ENCODE data around the gene CACNG5.

The CACNG5 gene

GRCh38 chr17:66834919-66835454, at the start of gene CACNG5:
CACNG5 (plus strand) TSS chr17:66835117; CDS start chr17:66877333, 42,216 bp downstream.
- peaks cover 0 to 56% of the 10 kb centered on the region in 2 donors for H3K27me3 ChIP-seq
- H3K4me3 ChIP-seq = no peak within 1 kb of the TSS

DNA sequence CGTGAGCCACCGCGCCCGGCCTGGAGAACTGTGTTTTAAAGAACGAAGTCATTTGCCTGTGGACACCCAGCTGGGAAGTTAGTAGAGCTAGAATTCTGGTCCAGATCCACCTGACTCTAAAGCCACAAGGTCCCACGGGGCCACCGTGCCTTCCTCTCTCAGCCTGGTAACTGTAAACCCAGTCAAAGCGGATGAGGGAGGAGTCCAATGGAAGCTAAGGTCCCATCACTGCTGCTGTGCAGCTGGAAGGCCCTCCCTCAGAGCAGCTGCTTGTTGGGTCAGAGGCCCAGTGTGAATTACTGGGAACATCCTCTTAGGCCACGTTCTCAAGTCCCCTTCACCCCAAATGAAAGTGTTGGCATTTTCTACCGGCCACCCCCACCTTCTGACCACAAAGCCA, 48.8 kb upstream of the CACNG5 start:
- H3K36me3 ChIP-seq = peaks cover 0 to 10% (median 0%) of the 10 kb centered on the region in 3 donors
- TF ChIP-seq, protein P1, sequence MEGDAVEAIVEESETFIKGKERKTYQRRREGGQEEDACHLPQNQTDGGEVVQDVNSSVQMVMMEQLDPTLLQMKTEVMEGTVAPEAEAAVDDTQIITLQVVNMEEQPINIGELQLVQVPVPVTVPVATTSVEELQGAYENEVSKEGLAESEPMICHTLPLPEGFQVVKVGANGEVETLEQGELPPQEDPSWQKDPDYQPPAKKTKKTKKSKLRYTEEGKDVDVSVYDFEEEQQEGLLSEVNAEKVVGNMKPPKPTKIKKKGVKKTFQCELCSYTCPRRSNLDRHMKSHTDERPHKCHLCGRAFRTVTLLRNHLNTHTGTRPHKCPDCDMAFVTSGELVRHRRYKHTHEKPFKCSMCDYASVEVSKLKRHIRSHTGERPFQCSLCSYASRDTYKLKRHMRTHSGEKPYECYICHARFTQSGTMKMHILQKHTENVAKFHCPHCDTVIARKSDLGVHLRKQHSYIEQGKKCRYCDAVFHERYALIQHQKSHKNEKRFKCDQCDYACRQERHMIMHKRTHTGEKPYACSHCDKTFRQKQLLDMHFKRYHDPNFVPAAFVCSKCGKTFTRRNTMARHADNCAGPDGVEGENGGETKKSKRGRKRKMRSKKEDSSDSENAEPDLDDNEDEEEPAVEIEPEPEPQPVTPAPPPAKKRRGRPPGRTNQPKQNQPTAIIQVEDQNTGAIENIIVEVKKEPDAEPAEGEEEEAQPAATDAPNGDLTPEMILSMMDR (IDR thresholded peaks at IDR 0.05) = no peak

More at GRCh38 chr17:66834919-66835454, at the start of gene CACNG5:
- Histone ChIP-seq H3K4me1 (peaks cover 0 to 3% (median 0%) of the 10 kb centered on the region in 4 donors), H3K27ac (no peak within 1 kb of the TSS), H3K36me3 (no peaks in the 10 kb centered on the region), H3K9me3 (no peaks in the 10 kb centered on the region)
- TF ChIP-seq, protein P1 (IDR thresholded peaks at IDR 0.05) = no peak
- DNase-seq = peak in 1 of 2 donors; percentile 40
- intact Hi-C loops (cut with DNase I; ENCODE audit: low total_unique reads) = no loop called here

GRCh38 chr17:66787914-66788313, 47.0 kb upstream of the CACNG5 start:
- DNase-seq = no peak
- H3K27me3 ChIP-seq = no peaks in the 10 kb centered on the region
- intact Hi-C loops (cut with DNase I; ENCODE audit: low total_unique reads) = no loop called here
- H3K4me3 ChIP-seq = no peak overlapping the region
- H3K4me1 ChIP-seq = peaks cover 0 to 32% (median 15%) of the 10 kb centered on the region in 4 donors
- no peaks in the 10 kb centered on the region for H3K9me3 ChIP-seq
- TF ChIP-seq, protein P1 (IDR thresholded peaks at IDR 0.05) = no peak
- H3K27ac ChIP-seq = no peak overlapping the region
- H3K36me3 ChIP-seq = peaks cover 0 to 10% (median 0%) of the 10 kb centered on the region in 3 donors

More for the DNA sequence above, 48.8 kb upstream of the CACNG5 start:
- no peak overlapping the region for H3K4me3 ChIP-seq
- no peak for DNase-seq
- peaks cover 0 to 15% (median 9%) of the 10 kb centered on the region in 4 donors for H3K4me1 ChIP-seq
- H3K27ac ChIP-seq = no peak overlapping the region
- H3K9me3 ChIP-seq = no peaks in the 10 kb centered on the region
- intact Hi-C loops (cut with DNase I; ENCODE audit: low total_unique reads) = no loop called here
- H3K27me3 ChIP-seq = no peaks in the 10 kb centered on the region

DNA sequence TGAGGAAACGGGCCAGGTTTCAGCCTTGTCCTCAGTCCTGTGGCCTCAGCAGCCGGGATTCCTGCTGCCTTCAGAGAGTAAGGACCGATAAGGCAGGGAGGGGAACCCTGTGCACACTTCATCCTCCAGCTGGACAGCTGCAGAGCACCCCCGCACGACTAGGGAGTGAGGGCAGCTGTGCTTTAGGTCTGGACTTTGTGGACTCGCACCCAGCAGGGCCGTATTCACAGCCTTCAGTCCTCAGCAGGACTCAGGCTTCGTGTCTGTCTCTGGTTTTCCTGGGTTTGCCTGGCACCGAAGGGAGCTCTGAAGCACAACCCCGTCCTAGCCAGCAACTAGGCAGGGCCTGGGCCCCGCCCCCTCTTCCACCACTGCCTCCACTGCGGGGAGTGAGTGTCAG, 45.8 kb upstream of the CACNG5 start:
- Histone ChIP-seq H3K36me3 (peaks cover 0 to 10% (median 0%) of the 10 kb centered on the region in 3 donors), H3K4me3 (no peak overlapping the region), H3K27me3 (no peaks in the 10 kb centered on the region), H3K4me1 (peaks cover 0 to 32% (median 15%) of the 10 kb centered on the region in 4 donors), H3K27ac (no peak overlapping the region), H3K9me3 (no peaks in the 10 kb centered on the region)
- TF ChIP-seq, protein P1 (IDR thresholded peaks at IDR 0.05) = no peak
- intact Hi-C loops (cut with DNase I; ENCODE audit: low total_unique reads) = no loop called here
- DNase-seq = no peak

DNA sequence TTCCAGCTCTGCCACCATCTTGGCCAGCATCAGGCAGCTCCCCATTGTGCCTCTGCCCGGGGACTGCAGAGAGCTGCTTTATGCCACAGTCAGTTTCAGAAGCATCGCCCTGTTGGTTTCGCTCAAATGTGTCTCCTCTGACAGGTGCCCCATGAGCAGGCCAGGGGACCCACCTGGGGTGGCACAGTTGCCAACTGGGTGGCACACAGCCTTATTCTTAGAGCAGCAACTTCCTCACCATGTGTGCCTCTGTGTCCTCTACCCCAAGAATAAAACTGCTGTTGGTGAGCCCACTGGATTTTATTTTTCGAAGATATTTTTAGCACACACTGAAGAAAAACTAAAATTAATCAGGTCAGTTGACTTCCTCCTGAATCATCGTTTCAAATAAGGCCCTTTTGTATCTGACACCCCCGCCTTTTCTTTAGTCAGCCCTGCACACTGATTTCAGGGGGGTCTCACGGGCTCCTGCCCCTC, 44.9 kb upstream of the CACNG5 start:
- DNase-seq = no peak
- intact Hi-C loops (cut with DNase I; ENCODE audit: low total_unique reads) = no loop called here

More for the DNA sequence above, 44.9 kb upstream of the CACNG5 start:
- H3K4me3 ChIP-seq = no peak overlapping the region
- no peaks in the 10 kb centered on the region for H3K27me3 ChIP-seq
- TF ChIP-seq, protein P1 (IDR thresholded peaks at IDR 0.05) = no peak
- peaks cover 0 to 32% (median 15%) of the 10 kb centered on the region in 4 donors for H3K4me1 ChIP-seq
- H3K9me3 ChIP-seq = no peaks in the 10 kb centered on the region
- H3K36me3 ChIP-seq = peaks cover 0 to 10% (median 0%) of the 10 kb centered on the region in 3 donors
- peak overlapping the region in 1 of 2 donors; percentile 20 for H3K27ac ChIP-seq
